SK-N-MC (cell line): ENCODE results near the gene EPM2A.

Source experiments
- EZH2 ChIP-seq: fragments of 200-600 bp; sonication (generic); IDR thresholded peaks from one replicate; pipeline ENCODE4 v1.6.1; 2017; ENCODE audit warnings: antibody characterized with exemption
- FOXP2 ChIP-seq: optimal IDR thresholded peaks from 2 replicates; pipeline ENCODE3; 2011; ENCODE audit warnings: mild to moderate bottlenecking, moderate library complexity; ENCODE audit not compliant: insufficient read depth; ENCODE audit errors: extremely low read length, control extremely low read depth
- POLR2AphosphoS5 ChIP-seq: IDR thresholded peaks from 2 replicates; pipeline ENCODE4 v1.6.1; 2012; ENCODE audit warnings: mild to moderate bottlenecking, low read depth, low read length, borderline replicate concordance

- peak; percentile 74 for TF ChIP-seq POLR2AphosphoS5
- TF ChIP-seq EZH2, result no peak
- no peak for TF ChIP-seq FOXP2
These were observed 599 bp downstream of the EPM2A start for GRCh38 chr6:145734486-145735355.
